HepG2 (cell line): ENCODE data around the gene VSIG10L2. TPM values are rescaled to one million over a fixed set of nuclear protein-coding genes. Genes with fewer than 3 reads are reported as not detected.

ENCODE experiments used
- ATAC-seq: fragments of 200-7000 bp; cut with Tn5 transposase; 3 replicates; pipeline ENCODE4 v1.9.1; 2020; ENCODE audit warnings: mild to moderate bottlenecking, moderate library complexity
- BruUV-seq: library from RNA; stranded (reverse); fragments of 400-500 nt; replicated peaks from 2 replicates; lab custom pipeline; 2021; lab: Mats Ljungman, UMichigan
- CTCF ChIA-PET: fragments of 300-600 bp; formaldehyde crosslinking; extraction: SDS; loops from one replicate; lab custom pipeline; 2021; ENCODE audit warnings: low total read pairs, inconsistent platforms, low intra/inter-chr PET ratio; lab: Yijun Ruan, JAX
- POLR2A ChIA-PET: fragments of 350-600 bp; sonication (Branson Sonifier 250); formaldehyde crosslinking; loops from one replicate; lab custom pipeline; 2020; ENCODE audit warnings: antibody characterized with exemption, inconsistent platforms; lab: Yijun Ruan, JAX
- DNase-seq: peaks from one replicate; pipeline ENCODE4 v3.0.0-alpha.2; 2015; ENCODE audit warnings: low spot score
- FAIRE-seq: peaks from 3 replicates; lab custom pipeline; 2011; peaks lifted over from hg19 to GRCh38; lab: Jason Lieb, UNC
- H2AFZ ChIP-seq: one replicate; pipeline ENCODE4 v1.6.1; 2011; ENCODE audit warnings: low read length, inconsistent platforms
- H3K27ac ChIP-seq: fragments of 300-600 bp; 3 replicates; pipeline ENCODE4 v1.8.0; 2011; ENCODE audit warnings: mixed run types, mild to moderate bottlenecking, mixed read lengths, low read length, inconsistent platforms; ENCODE audit not compliant: insufficient read depth; ENCODE audit errors: extremely low read length
- H3K27me3 ChIP-seq, 2 experiments: fragments of 200-600 bp in 1 of 2; 2 replicates in 1 of 2; 3 replicates in 1 of 2; pipeline versions ENCODE4 v1.6.0 to v1.8.0; 2011; ENCODE audit warnings: low read length in 2 of 2, mild to moderate bottlenecking in 2 of 2, moderate library complexity in 2 of 2, inconsistent platforms in 1 of 2; ENCODE audit not compliant: insufficient read depth in 2 of 2, control insufficient read depth in 1 of 2
- H3K36me3 ChIP-seq, 2 experiments: fragments of 200-600 bp in 1 of 2; replicated peaks in 1 of 2; 2 replicates in 1 of 2; 3 replicates in 1 of 2; pipeline versions ENCODE4 v1.5.1 to v1.8.0; 2011; ENCODE audit warnings: low read length in 2 of 2, inconsistent platforms in 1 of 2; ENCODE audit not compliant: insufficient read depth in 2 of 2, control insufficient read depth in 1 of 2
- H3K4me1 ChIP-seq: 2 replicates; pipeline ENCODE4 v1.5.1; 2012; ENCODE audit warnings: low read length, inconsistent platforms; ENCODE audit not compliant: insufficient read depth
- H3K4me2 ChIP-seq: 2 replicates; pipeline ENCODE4 v1.6.0; 2011; ENCODE audit warnings: low read depth, low read length, inconsistent platforms
- H3K4me3 ChIP-seq, 3 experiments: fragments of 200-600 bp in 1 of 3; sonication (generic), shearing (Covaris generic) in 1 of 3; replicated peaks in 1 of 3; 2 replicates each; pipeline ENCODE4 v1.5.1; 2011 to 2016; ENCODE audit warnings: low read length in 3 of 3, inconsistent platforms in 2 of 3, low read depth in 2 of 3, mild to moderate bottlenecking in 2 of 3, control low read depth in 1 of 3, mixed read lengths in 1 of 3; ENCODE audit not compliant: insufficient read depth in 1 of 3
- H3K79me2 ChIP-seq: one replicate; pipeline ENCODE4 v1.6.1; 2011; ENCODE audit warnings: low read length, inconsistent platforms; ENCODE audit not compliant: insufficient read depth
- H3K9ac ChIP-seq: 2 replicates; pipeline ENCODE4 v1.6.0; 2011; ENCODE audit warnings: mild to moderate bottlenecking, low read depth, low read length, inconsistent platforms; ENCODE audit not compliant: insufficient read depth
- H3K9me3 ChIP-seq: 2 replicates; pipeline ENCODE4 v1.5.1; 2012; ENCODE audit warnings: mild to moderate bottlenecking, low read length
- H4K20me1 ChIP-seq: 2 replicates; pipeline ENCODE4 v1.6.0; 2011; ENCODE audit warnings: inconsistent platforms, mild to moderate bottlenecking, low read length, moderate library complexity; ENCODE audit not compliant: insufficient read depth
- FLYWCH1 ChIP-seq: sonication (generic); formaldehyde crosslinking; IDR thresholded peaks from 2 replicates; pipeline ENCODE4 v1.8.1; 2023; ENCODE audit warnings: mild to moderate bottlenecking, missing genetic modification reagents
- HNF4G ChIP-seq, 2 experiments: sonication (generic) in 1 of 2; formaldehyde crosslinking in 1 of 2; IDR thresholded peaks; 2 replicates each; pipeline versions ENCODE4 v1.4.0 to v1.6.1; 2011 to 2020; ENCODE audit warnings: borderline replicate concordance in 2 of 2, low read depth in 2 of 2, mild to moderate bottlenecking in 2 of 2, low read length in 1 of 2, missing genetic modification reagents in 1 of 2, moderate library complexity in 1 of 2
- MED1 ChIP-seq: sonication (generic); formaldehyde crosslinking; IDR thresholded peaks from 2 replicates; pipeline ENCODE4 v1.4.0; 2020; ENCODE audit warnings: missing genetic modification reagents
- NFATC3 ChIP-seq: sonication (generic); formaldehyde crosslinking; IDR thresholded peaks from 2 replicates; pipeline ENCODE4 v1.5.1; 2020; ENCODE audit warnings: mild to moderate bottlenecking, missing genetic modification reagents
- RARA ChIP-seq: IDR thresholded peaks from 2 replicates; pipeline ENCODE4 v1.6.1; 2016; ENCODE audit warnings: missing genetic modification reagents, missing compliant biosample characterization
- REXO4 ChIP-seq: sonication (generic); formaldehyde crosslinking; IDR thresholded peaks from 2 replicates; pipeline ENCODE4 v1.8.0; 2022; ENCODE audit warnings: missing genetic modification reagents, mild to moderate bottlenecking, borderline replicate concordance
- RXRB ChIP-seq: IDR thresholded peaks from 2 replicates; pipeline ENCODE4 v1.6.1; 2016; ENCODE audit warnings: borderline replicate concordance, missing genetic modification reagents, missing compliant biosample characterization
- SMAD1 ChIP-seq: sonication (generic); formaldehyde crosslinking; IDR thresholded peaks from 2 replicates; pipeline ENCODE4 v1.4.0; 2020; ENCODE audit warnings: missing genetic modification reagents, low read depth, mild to moderate bottlenecking, borderline replicate concordance
- ZNF24 ChIP-seq: fragments of 450-650 bp; IDR thresholded peaks from 2 replicates; pipeline ENCODE4 v1.6.1; 2017; ENCODE audit warnings: antibody characterized with exemption, mild to moderate bottlenecking
- ZNF547 ChIP-seq: sonication (generic); formaldehyde crosslinking; IDR thresholded peaks from 2 replicates; pipeline ENCODE4 v1.5.1; 2020; ENCODE audit warnings: mild to moderate bottlenecking, missing genetic modification reagents
- ZNF713 ChIP-seq: sonication (generic); formaldehyde crosslinking; IDR thresholded peaks from 2 replicates; pipeline ENCODE4 v1.4.0; 2020; ENCODE audit warnings: mild to moderate bottlenecking, missing genetic modification reagents
- WGBS: methylation state at CpG from one replicate; pipeline ENCODE4 v1.1.6; 2017; ENCODE audit warnings: low lambda C conversion rate; 5-methylcytosine and 5-hydroxymethylcytosine counted together
- in situ Hi-C: cut with HindIII; loops from 2 replicates; pipeline ENCODE4 v1.10.0; 2017; ENCODE audit warnings: low pct_unique_long_range_greater_than_20kb; ENCODE audit not compliant: extremely low pct_ligation_motif_present
- intact Hi-C: fragments of 100-400 bp; cut with micrococcal nuclease; formaldehyde crosslinking; loops from one replicate; pipeline ENCODE4 v1.10.0; 2022; ENCODE audit not compliant: unreplicated experiment
- polyA plus RNA-seq, 8 experiments: library from polyadenylated mRNA; depleted of rRNA in 3 of 8; stranded (reverse) in 7 of 8; unstranded in 1 of 8; fragments of >200 nt; fragmentation: Illumina TruSeq in 4 of 8; extraction: Trizol in 4 of 8; gene quantifications; 2 replicates each; pipeline versions ENCODE4 v1.2.1 to v1.2.3, GENCODE V29; 2011 to 2016; ENCODE audit warnings: low read depth in 4 of 8, missing spikeins in 1 of 8, mixed read lengths in 1 of 8; ENCODE audit not compliant: insufficient read depth in 1 of 8
- total RNA-seq, 5 experiments: library from RNA; depleted of rRNA; stranded (reverse); fragments of >200 nt; fragmentation: Illumina TruSeq; extraction: Trizol; gene quantifications; 2 replicates each; pipeline ENCODE4 v1.2.3, GENCODE V29; 2016; ENCODE audit warnings: low read depth in 1 of 5
- TF ChIP-seq, protein P1 (sequence below), 2 experiments: sonication (generic) in 1 of 2; formaldehyde crosslinking in 1 of 2; IDR thresholded peaks; 2 replicates each; pipeline versions ENCODE4 v1.6.1 to v1.9.0; 2014 to 2022; ENCODE audit warnings: antibody characterized with exemption in 1 of 2, borderline replicate concordance in 1 of 2, inconsistent platforms in 1 of 2, low read depth in 1 of 2, missing genetic modification reagents in 1 of 2
- TF ChIP-seq, protein P2 (sequence below): sonication (generic); formaldehyde crosslinking; IDR thresholded peaks from 2 replicates; pipeline ENCODE4 v1.4.0; 2020; ENCODE audit warnings: missing genetic modification reagents, borderline replicate concordance
- TF ChIP-seq, protein P3 (sequence below): sonication (generic); formaldehyde crosslinking; IDR thresholded peaks from 2 replicates; pipeline ENCODE4 v1.9.0; 2021; ENCODE audit warnings: missing genetic modification reagents, borderline replicate concordance

The VSIG10L2 gene
- total and polyA plus RNA-seq, 2 of the 13 experiments (the other 11 are each of a cell fraction or from before 2014, with no cell fraction given) = 0.21 TPM; not detected in 1

DNA sequence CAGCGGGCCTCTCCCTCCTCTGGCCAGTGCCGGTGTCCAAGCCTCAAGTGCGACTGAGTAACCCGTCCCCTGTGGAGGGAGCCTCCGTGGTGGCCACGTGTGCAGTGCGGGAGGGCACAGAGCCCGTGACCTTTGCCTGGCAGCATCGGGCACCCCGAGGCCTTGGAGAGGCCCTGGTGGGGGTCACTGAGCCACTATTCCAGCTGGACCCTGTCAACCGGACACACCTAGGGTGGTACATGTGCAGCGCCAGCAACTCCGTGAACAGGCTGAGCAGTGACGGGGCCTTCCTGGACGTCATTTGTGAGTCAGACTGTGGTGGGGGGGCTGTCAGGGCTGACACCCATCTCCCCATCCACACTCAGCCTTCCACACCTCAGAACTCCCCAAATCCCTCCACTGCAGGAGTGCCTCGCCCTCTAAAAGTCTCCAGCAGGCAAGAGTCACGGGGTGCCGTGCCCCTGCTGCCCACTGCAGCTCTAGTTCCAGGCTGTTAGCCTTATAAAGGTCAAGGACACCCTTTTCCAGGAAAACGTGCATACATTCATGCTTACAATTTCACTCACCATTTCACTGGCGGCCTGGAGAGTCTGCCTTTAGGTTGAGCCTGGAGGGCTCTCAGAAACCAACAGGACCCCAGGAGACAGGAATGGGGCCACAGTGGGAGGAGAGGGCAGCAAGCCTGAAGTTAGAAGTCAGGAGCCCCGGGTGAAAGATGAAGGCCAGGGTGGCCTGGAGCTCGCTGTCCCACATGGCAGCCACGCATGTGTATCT, 2.6 kb downstream of the VSIG10L2 start:
- Histone ChIP-seq H3K9ac (no peak overlapping the region), H3K79me2 (no peaks in the 10 kb centered on the region), H4K20me1 (no peaks in the 10 kb centered on the region), H3K4me1 (peaks cover 43% of the 10 kb centered on the region), H3K27ac (no peak overlapping the region), H2AFZ (no peak overlapping the region), H3K4me2 (peak overlapping the region; percentile 24; the same call in 1 of the 2 replicates), H3K27me3 (peaks cover 0 to 3% of the 10 kb centered on the region in 2 experiments; a peak in 1 of 5 replicates), H3K9me3 (no peaks in the 10 kb centered on the region), H3K36me3 (no peaks in the 10 kb centered on the region), H3K4me3 (no peak overlapping the region)
- ChIA-PET POLR2A (no interaction called here), CTCF (no interaction called here)
- in situ Hi-C loops = no loop called here
- ATAC-seq = peak; percentile 5; the same call in 1 of the 3 replicates
- FAIRE-seq = no peak
- 54% methylated on average over 10 of the region's 23 CpGs for WGBS
- intact Hi-C loops = no loop called here
- DNase-seq = no peak
- BruUV-seq = no TSS peak
- TF ChIP-seq HNF4G (IDR thresholded peaks at IDR 0.05; ENCODE audit: borderline replicate concordance, low read depth, low read length) = no peak
- no peak for TF ChIP-seq HNF4G (CRISPR knock-in tag; IDR thresholded peaks at IDR 0.05; ENCODE audit: borderline replicate concordance, low read depth)
- TF ChIP-seq ZNF547 = no peak
- TF ChIP-seq, protein P1, sequence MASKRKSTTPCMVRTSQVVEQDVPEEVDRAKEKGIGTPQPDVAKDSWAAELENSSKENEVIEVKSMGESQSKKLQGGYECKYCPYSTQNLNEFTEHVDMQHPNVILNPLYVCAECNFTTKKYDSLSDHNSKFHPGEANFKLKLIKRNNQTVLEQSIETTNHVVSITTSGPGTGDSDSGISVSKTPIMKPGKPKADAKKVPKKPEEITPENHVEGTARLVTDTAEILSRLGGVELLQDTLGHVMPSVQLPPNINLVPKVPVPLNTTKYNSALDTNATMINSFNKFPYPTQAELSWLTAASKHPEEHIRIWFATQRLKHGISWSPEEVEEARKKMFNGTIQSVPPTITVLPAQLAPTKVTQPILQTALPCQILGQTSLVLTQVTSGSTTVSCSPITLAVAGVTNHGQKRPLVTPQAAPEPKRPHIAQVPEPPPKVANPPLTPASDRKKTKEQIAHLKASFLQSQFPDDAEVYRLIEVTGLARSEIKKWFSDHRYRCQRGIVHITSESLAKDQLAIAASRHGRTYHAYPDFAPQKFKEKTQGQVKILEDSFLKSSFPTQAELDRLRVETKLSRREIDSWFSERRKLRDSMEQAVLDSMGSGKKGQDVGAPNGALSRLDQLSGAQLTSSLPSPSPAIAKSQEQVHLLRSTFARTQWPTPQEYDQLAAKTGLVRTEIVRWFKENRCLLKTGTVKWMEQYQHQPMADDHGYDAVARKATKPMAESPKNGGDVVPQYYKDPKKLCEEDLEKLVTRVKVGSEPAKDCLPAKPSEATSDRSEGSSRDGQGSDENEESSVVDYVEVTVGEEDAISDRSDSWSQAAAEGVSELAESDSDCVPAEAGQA (IDR thresholded peaks at IDR 0.05; ENCODE audit: low read depth) = no peak
- TF ChIP-seq, protein P1 (CRISPR knock-in tag; IDR thresholded peaks at IDR 0.05; ENCODE audit: borderline replicate concordance) = no peak
- TF ChIP-seq ZNF713 (CRISPR knock-in tag) = no peak
- TF ChIP-seq, protein P2, sequence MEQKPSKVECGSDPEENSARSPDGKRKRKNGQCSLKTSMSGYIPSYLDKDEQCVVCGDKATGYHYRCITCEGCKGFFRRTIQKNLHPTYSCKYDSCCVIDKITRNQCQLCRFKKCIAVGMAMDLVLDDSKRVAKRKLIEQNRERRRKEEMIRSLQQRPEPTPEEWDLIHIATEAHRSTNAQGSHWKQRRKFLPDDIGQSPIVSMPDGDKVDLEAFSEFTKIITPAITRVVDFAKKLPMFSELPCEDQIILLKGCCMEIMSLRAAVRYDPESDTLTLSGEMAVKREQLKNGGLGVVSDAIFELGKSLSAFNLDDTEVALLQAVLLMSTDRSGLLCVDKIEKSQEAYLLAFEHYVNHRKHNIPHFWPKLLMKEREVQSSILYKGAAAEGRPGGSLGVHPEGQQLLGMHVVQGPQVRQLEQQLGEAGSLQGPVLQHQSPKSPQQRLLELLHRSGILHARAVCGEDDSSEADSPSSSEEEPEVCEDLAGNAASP (CRISPR knock-in tag) = peak; percentile 43; the same call in 1 of the 2 replicates
- TF ChIP-seq RXRB (CRISPR knock-in tag) = 0 out of 2 replicates have a peak, but pooled peaks have one; percentile 24
- TF ChIP-seq ZNF24 = no peak
- TF ChIP-seq, protein P3, sequence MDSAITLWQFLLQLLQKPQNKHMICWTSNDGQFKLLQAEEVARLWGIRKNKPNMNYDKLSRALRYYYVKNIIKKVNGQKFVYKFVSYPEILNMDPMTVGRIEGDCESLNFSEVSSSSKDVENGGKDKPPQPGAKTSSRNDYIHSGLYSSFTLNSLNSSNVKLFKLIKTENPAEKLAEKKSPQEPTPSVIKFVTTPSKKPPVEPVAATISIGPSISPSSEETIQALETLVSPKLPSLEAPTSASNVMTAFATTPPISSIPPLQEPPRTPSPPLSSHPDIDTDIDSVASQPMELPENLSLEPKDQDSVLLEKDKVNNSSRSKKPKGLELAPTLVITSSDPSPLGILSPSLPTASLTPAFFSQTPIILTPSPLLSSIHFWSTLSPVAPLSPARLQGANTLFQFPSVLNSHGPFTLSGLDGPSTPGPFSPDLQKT (CRISPR knock-in tag) = no peak
- no peak for TF ChIP-seq NFATC3
- TF ChIP-seq RARA = peak; percentile 49
- TF ChIP-seq MED1 (CRISPR knock-in tag) = no peak
- no peak for TF ChIP-seq FLYWCH1 (CRISPR knock-in tag)
- no peak for TF ChIP-seq REXO4
- no peak for TF ChIP-seq SMAD1 (CRISPR knock-in tag)
